MCF 10A (cell line): ENCODE results near the gene TMEM145. TPM values are rescaled to one million over a fixed set of nuclear protein-coding genes. Genes with fewer than 3 reads are reported as not detected.
"Not testable (repeated sequence)": the region's sequence is repeated elsewhere in the genome, so short reads cannot be mapped to it uniquely, and the experiment has no call there.

Experiments used
- BruUV-seq: library from RNA; stranded (reverse); fragments of 400-500 nt; replicated peaks from 2 replicates; lab custom pipeline; 2021; lab: Mats Ljungman, UMichigan
- CTCF ChIA-PET: fragments of 300-600 bp; sonication (Branson Sonifier 250); formaldehyde crosslinking; extraction: SDS; loops from one replicate; lab custom pipeline; 2021; ENCODE audit warnings: antibody characterized with exemption, inconsistent platforms; lab: Yijun Ruan, JAX
- POLR2A ChIA-PET: fragments of 300-600, 350-650 bp; sonication (Branson Sonifier 250); formaldehyde crosslinking; extraction: SDS; loops from one replicate; lab custom pipeline; 2020; ENCODE audit warnings: antibody characterized with exemption, inconsistent platforms; lab: Yijun Ruan, JAX
- DNase-seq: peaks from one replicate; pipeline ENCODE4 v3.0.0-alpha.2; 2018; ENCODE audit not compliant: unreplicated experiment
- H3K27ac Mint-ChIP-seq: one replicate; pipeline ENCODE4 v1.8.0; 2022; ENCODE audit warnings: mild to moderate bottlenecking, low read depth, mixed read lengths; ENCODE audit not compliant: unreplicated experiment
- H3K27me3 Mint-ChIP-seq: one replicate; pipeline ENCODE4 v1.8.0; 2022; ENCODE audit warnings: mixed read lengths; ENCODE audit not compliant: insufficient read depth, unreplicated experiment
- H3K36me3 Mint-ChIP-seq: one replicate; pipeline ENCODE4 v1.8.0; 2022; ENCODE audit warnings: mild to moderate bottlenecking, moderate library complexity, mixed read lengths; ENCODE audit not compliant: insufficient read depth, unreplicated experiment
- H3K4me1 Mint-ChIP-seq: one replicate; pipeline ENCODE4 v1.8.0; 2022; ENCODE audit warnings: mixed read lengths; ENCODE audit not compliant: insufficient read depth, unreplicated experiment
- H3K4me3 Mint-ChIP-seq: one replicate; pipeline ENCODE4 v1.8.0; 2022; ENCODE audit warnings: mild to moderate bottlenecking, moderate library complexity, mixed read lengths; ENCODE audit not compliant: unreplicated experiment
- H3K9me3 Mint-ChIP-seq: one replicate; pipeline ENCODE4 v1.8.0; 2022; ENCODE audit warnings: mixed read lengths; ENCODE audit not compliant: unreplicated experiment
- intact Hi-C: fragments of 100-400 bp; cut with micrococcal nuclease; formaldehyde crosslinking; loops from 2 replicates; pipeline ENCODE4 v1.14.1; 2022
- total RNA-seq: library from RNA; stranded (reverse); gene quantifications from 2 replicates; pipeline ENCODE4 v1.2.3, GENCODE V29; 2022
- TF ChIP-seq, protein P1 (sequence below): fragments of 200-600 bp; IDR thresholded peaks from one replicate; pipeline ENCODE4 v1.8.0; 2022; ENCODE audit warnings: antibody characterized with exemption, mild to moderate bottlenecking; ENCODE audit not compliant: unreplicated experiment

Gene TMEM145
- total RNA-seq, 1 experiment from 2014 or later, result not detected

GRCh38 chr19:42333975-42334696 is 21.0 kb downstream of the TMEM145 start:
- DNase-seq, result no peak
- H3K27ac Mint-ChIP-seq, result no peak overlapping the region
- CTCF ChIA-PET, result interaction anchor here (0.6 kb wide), 1 partner anchor 330 kb away, joined by 3 read pairs; no protein-coding TSS in a partner anchor

GRCh38 chr19:42334697-42335373 is 21.7 kb downstream of the TMEM145 start:
- H3K4me3 Mint-ChIP-seq, result no peak overlapping the region
- no TSS peak for BruUV-seq
- CTCF ChIA-PET, result no interaction called here

More at GRCh38 chr19:42333975-42334696, 21.0 kb downstream of the TMEM145 start:
- H3K27me3 Mint-ChIP-seq, result no peaks in the 10 kb centered on the region
- BruUV-seq, result no TSS peak
- H3K4me3 Mint-ChIP-seq, result no peak overlapping the region
- TF ChIP-seq, protein P1, sequence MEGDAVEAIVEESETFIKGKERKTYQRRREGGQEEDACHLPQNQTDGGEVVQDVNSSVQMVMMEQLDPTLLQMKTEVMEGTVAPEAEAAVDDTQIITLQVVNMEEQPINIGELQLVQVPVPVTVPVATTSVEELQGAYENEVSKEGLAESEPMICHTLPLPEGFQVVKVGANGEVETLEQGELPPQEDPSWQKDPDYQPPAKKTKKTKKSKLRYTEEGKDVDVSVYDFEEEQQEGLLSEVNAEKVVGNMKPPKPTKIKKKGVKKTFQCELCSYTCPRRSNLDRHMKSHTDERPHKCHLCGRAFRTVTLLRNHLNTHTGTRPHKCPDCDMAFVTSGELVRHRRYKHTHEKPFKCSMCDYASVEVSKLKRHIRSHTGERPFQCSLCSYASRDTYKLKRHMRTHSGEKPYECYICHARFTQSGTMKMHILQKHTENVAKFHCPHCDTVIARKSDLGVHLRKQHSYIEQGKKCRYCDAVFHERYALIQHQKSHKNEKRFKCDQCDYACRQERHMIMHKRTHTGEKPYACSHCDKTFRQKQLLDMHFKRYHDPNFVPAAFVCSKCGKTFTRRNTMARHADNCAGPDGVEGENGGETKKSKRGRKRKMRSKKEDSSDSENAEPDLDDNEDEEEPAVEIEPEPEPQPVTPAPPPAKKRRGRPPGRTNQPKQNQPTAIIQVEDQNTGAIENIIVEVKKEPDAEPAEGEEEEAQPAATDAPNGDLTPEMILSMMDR, result no peak
- no peaks in the 10 kb centered on the region for H3K9me3 Mint-ChIP-seq
- H3K4me1 Mint-ChIP-seq, result no peaks in the 10 kb centered on the region
- POLR2A ChIA-PET, result no interaction called here
- peaks cover 10% of the 10 kb centered on the region for H3K36me3 Mint-ChIP-seq
- intact Hi-C loops, result no loop called here

DNA sequence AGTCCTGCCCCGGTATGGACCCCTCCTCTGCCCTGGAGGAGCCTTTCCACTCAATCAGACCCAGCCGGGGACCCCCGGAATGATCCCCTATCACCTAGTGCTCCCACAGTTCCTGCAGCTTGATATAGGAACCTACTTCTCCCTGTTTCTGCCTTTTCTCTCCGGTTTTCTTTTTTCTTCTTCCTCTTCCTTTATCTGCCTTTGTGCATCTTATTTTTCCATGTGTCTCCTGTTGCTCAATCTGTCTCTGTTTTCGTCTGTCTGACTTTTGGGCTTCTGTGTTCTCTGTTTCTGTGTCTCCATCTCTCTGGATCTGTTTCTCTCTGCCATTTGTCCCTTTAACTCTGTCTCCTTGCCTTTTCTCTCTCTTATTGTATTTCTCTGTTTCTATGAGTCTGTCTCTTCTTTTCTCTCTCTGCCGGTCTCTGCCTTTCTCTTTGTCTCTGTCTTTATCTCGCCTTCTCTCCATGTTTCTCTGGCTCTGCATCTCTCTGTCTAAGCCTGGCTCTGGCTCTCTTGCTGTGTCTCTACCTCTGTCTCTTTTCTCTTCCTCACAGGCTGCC is 22.3 kb downstream of the TMEM145 start:
- intact Hi-C loops, result no loop called here
- no peak overlapping the region for H3K4me3 Mint-ChIP-seq
- ChIA-PET CTCF (no interaction called here), POLR2A (no interaction called here)
- TF ChIP-seq, protein P1, result no peak
- H3K9me3 Mint-ChIP-seq, result no peaks in the 10 kb centered on the region
- no peaks in the 10 kb centered on the region for H3K4me1 Mint-ChIP-seq
- H3K27me3 Mint-ChIP-seq, result no peaks in the 10 kb centered on the region
- peaks cover 10% of the 10 kb centered on the region for H3K36me3 Mint-ChIP-seq
- DNase-seq, result no peak
- no TSS peak for BruUV-seq
- H3K27ac Mint-ChIP-seq, result no peak overlapping the region

More at GRCh38 chr19:42334697-42335373, 21.7 kb downstream of the TMEM145 start:
- POLR2A ChIA-PET, result no interaction called here
- Mint-ChIP-seq H3K27me3 (no peaks in the 10 kb centered on the region), H3K9me3 (no peaks in the 10 kb centered on the region), H3K36me3 (peaks cover 10% of the 10 kb centered on the region), H3K27ac (no peak overlapping the region), H3K4me1 (no peaks in the 10 kb centered on the region)
- TF ChIP-seq, protein P1, result no peak
- DNase-seq, result no peak
- intact Hi-C loops, result no loop called here

GRCh38 chr19:42335971-42336370 is 22.9 kb downstream of the TMEM145 start:
- CTCF ChIA-PET, result no interaction called here
- POLR2A ChIA-PET, result interaction anchor here (0.6 kb wide), 1 partner anchor 12 kb away, joined by 3 read pairs; no protein-coding TSS in a partner anchor
- BruUV-seq, result no TSS peak
- Mint-ChIP-seq H3K27me3 (no peaks in the 10 kb centered on the region), H3K4me3 (no peak overlapping the region), H3K9me3 (no peaks in the 10 kb centered on the region), H3K4me1 (no peaks in the 10 kb centered on the region), H3K36me3 (peaks cover 10% of the 10 kb centered on the region), H3K27ac (no peak overlapping the region)
- intact Hi-C loops, result no loop called here
- TF ChIP-seq, protein P1, result no peak
- DNase-seq, result no peak

DNA sequence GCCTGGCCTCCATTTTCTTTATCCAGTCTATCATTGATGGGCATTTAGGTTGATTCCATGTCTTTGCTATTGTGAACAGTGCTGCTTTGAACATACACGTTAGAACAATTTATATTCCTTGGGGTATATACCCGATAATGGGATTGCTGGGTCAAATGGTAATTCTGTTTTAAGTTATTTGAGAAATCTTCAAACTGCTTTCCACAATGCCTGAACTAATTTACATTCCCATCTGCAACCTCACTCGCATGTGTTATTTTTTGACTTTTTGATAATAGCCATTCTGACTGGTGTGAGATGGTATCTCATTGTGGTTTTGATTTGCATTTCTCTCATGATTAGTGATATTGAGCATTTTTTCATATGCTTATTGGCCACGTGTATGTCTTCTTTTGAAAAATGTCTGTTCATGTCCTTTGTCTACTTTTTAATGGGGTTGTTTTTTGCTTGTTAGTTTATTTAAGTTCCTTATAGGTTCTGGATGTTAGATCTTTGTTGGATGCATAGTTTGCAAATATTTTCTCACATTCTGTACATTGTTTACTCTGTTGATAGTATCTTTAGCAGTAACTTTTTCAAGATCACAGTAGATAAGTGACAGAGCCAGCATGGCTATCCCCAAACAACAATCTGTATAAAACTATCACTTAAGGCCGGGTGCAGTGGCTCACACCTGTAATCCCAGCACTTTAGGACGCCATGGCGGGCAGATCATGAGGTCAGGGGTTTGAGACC is 26.2 kb downstream of the TMEM145 start:
- H3K4me1 Mint-ChIP-seq, BruUV-seq, H3K4me3 Mint-ChIP-seq, H3K27me3 Mint-ChIP-seq, intact Hi-C loops, H3K27ac Mint-ChIP-seq, DNase-seq, H3K9me3 Mint-ChIP-seq: not testable (repeated sequence)
- CTCF ChIA-PET, result interaction anchor here (0.6 kb wide), 1 partner anchor 48 kb away, joined by 3 read pairs; no protein-coding TSS in a partner anchor
- H3K36me3 Mint-ChIP-seq, result peaks cover 18% of the 10 kb centered on the region
- POLR2A ChIA-PET, result interaction anchor here (2.2 kb wide), 1 partner anchor 12 kb away, joined by 5 read pairs; no protein-coding TSS in a partner anchor
